GM19099 (cell line): ENCODE data around the gene CEP43.

Experiments used
- POLR2A ChIP-seq: IDR thresholded peaks from 3 replicates; pipeline ENCODE4 v1.6.1; 2011; ENCODE audit warnings: low read depth; ENCODE audit not compliant: insufficient read length; ENCODE audit errors: extremely low read depth

The CEP43 gene

DNA sequence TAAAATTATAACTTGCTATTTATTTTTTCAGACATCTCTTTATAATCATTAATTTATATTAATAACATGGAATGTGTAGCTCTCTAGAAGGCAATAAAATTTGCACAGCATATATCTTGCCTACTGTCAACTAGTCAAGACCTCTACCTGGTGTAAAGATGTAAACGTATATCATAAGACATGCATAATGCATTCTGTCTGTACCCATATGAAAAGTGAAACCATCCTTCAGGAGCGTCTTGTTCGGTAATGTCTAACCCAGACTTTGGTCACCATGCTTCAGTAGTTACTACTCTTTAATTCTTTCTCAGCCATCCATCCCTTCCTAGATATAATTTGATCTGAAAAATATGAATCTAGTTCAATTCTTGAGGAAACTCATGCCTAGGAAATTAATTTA is 21.0 kb downstream of the CEP43 start:
- TF ChIP-seq POLR2A: no peak

DNA sequence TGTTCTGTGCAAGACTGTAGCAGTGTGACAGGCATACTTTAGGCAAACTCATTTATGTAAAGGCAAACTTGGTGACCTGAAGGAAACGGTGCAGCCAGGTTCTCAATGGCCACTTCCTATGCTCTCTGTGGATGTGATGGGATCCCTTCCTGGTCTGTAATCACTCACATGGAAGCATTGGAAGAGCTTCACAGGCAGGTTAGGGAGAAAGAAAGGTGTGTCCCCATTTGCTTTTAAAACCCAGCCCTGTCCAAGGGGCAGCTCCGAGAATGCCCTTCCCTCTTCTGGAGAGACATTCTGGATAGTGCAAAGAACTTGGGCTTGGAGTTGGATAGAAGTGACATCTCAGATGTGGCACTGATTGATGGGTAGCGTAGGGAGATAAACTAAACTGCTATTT is 28.1 kb downstream of the CEP43 start:
- no peak for TF ChIP-seq POLR2A

GRCh38 chr6:167027772-167028171 is 28.6 kb downstream of the CEP43 start:
- no peak for TF ChIP-seq POLR2A

DNA sequence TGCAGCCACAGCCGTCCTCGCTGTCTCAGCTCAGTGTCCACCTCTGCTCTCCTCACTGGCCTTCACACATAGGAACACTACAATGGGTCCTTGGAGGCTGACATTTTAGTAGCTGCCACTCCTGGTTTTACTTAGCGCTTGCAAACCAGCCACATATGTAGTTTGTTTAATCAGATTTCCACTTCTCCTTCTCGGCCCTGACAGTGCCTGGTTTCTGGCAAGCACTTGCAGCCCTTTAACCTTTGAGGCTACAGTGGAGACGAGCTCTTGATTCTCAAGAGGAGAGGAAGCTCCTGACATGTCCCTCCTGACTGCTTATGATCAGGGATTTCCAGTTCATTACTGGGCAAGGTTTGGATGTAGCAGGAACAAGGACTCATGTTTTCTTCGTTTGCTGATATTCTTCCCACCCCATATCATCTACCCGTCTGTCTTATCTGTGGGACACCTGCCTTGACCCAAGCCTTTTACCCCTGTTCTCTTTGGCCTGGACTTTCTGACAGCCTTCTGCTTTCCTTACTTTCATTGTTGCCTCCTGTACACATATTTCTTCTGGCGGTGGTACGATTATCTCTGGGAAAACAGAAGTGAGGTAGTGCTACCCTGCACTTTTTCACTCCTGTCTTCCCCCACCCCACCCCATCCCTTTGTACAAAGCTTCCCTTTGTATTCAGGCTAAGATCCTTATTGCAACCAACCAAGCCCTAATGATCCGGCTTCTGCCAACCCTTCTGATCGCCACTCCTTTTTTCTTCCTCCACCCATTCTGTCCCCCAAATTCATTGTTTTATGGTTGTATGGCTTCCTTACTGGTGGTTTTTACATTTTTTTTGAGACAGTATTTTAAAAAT is 31.2 kb downstream of the CEP43 start:
- TF ChIP-seq POLR2A: no peak

DNA sequence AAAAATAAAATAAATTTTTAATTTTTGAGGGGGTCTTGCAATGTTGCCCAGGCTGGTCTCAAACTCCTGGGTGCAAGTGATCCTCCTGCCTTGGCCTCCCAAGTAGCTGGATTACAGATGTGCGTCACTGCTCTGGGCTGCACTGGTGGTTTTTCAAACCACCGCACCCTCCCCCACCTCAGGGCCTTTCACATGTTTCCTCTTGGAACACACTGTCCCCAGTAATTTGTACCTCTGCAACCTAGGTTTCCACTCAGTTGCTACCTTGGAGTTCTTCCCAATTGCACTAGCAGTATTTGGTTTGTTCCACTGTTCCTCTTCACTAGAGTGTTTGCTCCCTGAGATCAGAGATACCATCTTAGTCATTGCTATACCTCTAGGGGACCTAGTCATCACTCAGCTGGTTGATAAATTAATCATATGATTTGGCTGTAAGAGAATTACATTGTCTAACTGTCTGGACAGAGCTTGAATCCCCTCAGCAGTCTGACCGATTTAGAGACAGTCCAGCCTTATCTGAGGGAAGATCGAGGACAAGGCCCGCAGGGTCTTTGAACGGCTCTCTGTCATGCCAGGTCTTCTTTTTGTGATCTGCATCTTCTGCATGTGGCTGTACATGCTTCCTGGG is 32.0 kb downstream of the CEP43 start:
- TF ChIP-seq POLR2A: no peak

- no peak for TF ChIP-seq POLR2A
Observed at GRCh38 chr6:167034056-167034455, 34.9 kb downstream of the CEP43 start.

DNA sequence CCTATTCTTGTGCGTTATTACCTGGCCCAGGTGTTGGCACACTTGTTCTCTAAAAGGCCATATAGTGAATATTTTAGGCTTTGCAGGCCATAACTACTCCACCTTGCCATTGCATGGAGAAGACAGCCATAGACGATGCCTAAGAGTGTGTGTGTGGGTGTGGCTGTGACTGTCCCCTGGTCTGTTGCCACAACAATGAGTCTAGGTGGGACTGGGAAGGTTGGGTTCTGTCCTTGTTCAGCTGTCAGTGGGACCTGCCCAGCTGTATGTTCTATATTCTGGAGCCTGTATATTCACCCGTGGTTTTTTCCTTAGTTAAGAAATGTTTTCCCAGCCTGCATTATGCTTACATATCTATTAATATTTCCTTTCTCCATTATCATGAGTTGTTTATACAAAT is 38.6 kb downstream of the CEP43 start:
- TF ChIP-seq POLR2A: no peak

GRCh38 chr6:167044696-167045095 is 45.5 kb downstream of the CEP43 start:
- TF ChIP-seq POLR2A: no peak

DNA sequence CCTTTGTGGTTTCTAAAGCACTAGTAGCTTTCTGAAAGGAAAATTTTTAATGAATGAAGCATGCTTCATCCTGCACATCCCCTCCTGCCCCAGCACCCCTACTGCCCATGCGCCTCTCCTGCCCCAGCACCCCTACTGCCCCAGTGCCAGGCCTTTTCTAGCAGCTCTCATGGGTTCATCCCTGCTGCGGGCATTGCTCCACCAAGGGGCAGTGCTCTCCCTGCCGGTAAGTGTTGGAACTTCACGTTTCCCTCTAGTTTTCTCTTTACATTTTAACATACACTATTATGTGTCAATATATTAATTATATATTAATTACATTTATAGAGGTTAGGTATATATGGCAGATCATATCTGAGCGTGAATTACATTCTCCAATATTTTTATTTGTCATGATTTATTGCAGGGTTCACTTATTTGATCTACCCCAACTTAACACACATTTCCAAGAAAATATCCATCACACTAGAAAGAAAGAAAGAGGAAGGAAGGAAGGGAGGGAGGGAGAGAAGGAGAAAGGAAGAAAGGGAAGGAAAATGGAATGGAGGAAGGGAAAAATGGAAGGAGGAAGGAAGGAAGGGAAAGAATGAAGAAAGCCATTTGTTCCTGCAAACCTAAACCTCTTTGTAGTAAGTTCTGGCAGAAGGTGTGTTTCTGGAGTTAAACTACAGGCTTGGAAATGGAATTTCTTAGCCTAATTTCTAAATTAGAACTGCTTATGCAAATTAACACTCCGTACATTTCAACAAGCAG is 46.8 kb downstream of the CEP43 start:
- no peak for TF ChIP-seq POLR2A

DNA sequence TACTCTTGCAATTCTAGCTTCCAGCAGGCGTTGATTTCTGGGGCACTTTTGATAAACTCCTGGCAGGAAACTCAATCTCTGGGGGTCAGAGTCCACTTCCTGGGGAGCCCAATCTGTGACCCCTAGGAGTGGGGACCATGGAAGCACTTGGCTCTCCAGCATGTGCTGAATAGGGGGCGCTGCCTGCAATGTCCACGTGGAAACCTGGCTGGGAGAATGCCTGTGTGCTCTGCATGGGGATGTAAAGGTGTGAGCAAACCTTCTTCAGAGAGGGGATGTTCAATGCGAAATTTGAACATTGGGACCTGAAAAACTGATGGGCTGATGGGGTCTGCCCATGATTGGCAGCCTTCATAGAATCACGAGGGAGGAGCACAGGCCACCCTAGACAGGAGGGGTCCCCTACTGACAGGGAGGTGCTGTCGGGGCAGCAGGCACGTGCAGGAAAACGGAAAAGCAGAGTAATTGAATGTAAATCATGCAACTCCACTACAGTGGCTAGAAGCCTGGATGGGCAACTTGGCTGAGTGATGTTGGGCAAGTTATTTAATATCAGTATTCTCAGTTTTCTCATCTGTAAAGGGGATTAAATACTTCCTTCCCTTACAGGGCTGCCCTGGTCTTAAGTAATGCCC is 47.8 kb downstream of the CEP43 start:
- no peak for TF ChIP-seq POLR2A

- TF ChIP-seq POLR2A: no peak
Observed at GRCh38 chr6:167047554-167047953, 48.4 kb downstream of the CEP43 start.
